Mesodermal cell (in vitro differentiated cells): ENCODE data around the gene NPHS1.

Experiments used
- H3K27ac ChIP-seq: 2 replicates; pipeline ENCODE4 v1.7.0; 2013; ENCODE audit warnings: mild to moderate bottlenecking, low read depth, low read length, moderate library complexity; ENCODE audit not compliant: severe bottlenecking
- H3K36me3 ChIP-seq: 2 replicates; pipeline ENCODE4 v1.7.1; 2013; ENCODE audit warnings: mild to moderate bottlenecking, low read length, moderate library complexity; ENCODE audit not compliant: control insufficient read depth, insufficient read depth
- H3K4me1 ChIP-seq: one replicate; pipeline ENCODE4 v1.7.1; 2013; ENCODE audit warnings: mild to moderate bottlenecking, low read length; ENCODE audit not compliant: insufficient read depth, control insufficient read depth, poor library complexity, severe bottlenecking
- H3K4me3 ChIP-seq: 2 replicates; pipeline ENCODE4 v1.7.0; 2013; ENCODE audit warnings: low read length, control low read depth, mild to moderate bottlenecking; ENCODE audit not compliant: insufficient read depth, poor library complexity, severe bottlenecking; ENCODE audit errors: extremely low read depth
- H3K9me3 ChIP-seq: 2 replicates; pipeline ENCODE4 v1.7.1; 2013; ENCODE audit warnings: mild to moderate bottlenecking, low read length, moderate library complexity; ENCODE audit not compliant: control insufficient read depth
- WGBS, 2 experiments: methylation state at CpG; one replicate each; pipeline ENCODE4 v1.1.5; 2013; ENCODE audit warnings: missing lambda C conversion rate in 2 of 2; ENCODE audit not compliant: insufficient coverage in 2 of 2; 5-methylcytosine and 5-hydroxymethylcytosine counted together

NPHS1 gene

GRCh38 chr19:35889370-35890112 lies 37.2 kb upstream of the NPHS1 start:
- no peak overlapping the region for H3K4me3 ChIP-seq
- WGBS, 2 experiments = 96 to 98% methylated on average over 10 to 18 of the region's 18 CpGs
- peaks cover 53% of the 10 kb centered on the region for H3K36me3 ChIP-seq
- no peak overlapping the region for H3K27ac ChIP-seq
- H3K9me3 ChIP-seq = no peaks in the 10 kb centered on the region
- H3K4me1 ChIP-seq = no peaks in the 10 kb centered on the region

- no peaks in the 10 kb centered on the region for H3K9me3 ChIP-seq
- H3K4me1 ChIP-seq = no peaks in the 10 kb centered on the region
- WGBS, 2 experiments = 94 to 99% methylated on average over 9 of the region's 9 CpGs
- no peak overlapping the region for H3K27ac ChIP-seq
- H3K36me3 ChIP-seq = peaks cover 42% of the 10 kb centered on the region
- H3K4me3 ChIP-seq = no peak overlapping the region
Measured at GRCh38 chr19:35888398-35888797, 36.1 kb upstream of the NPHS1 start.

- Histone ChIP-seq H3K36me3 (peaks cover 42% of the 10 kb centered on the region), H3K4me3 (no peak overlapping the region), H3K9me3 (no peaks in the 10 kb centered on the region), H3K4me1 (no peaks in the 10 kb centered on the region), H3K27ac (no peak overlapping the region)
- 95% methylated on average over 4 of the region's 5 CpGs for WGBS, 2 experiments
Measured at GRCh38 chr19:35887197-35887596, 34.9 kb upstream of the NPHS1 start.

DNA sequence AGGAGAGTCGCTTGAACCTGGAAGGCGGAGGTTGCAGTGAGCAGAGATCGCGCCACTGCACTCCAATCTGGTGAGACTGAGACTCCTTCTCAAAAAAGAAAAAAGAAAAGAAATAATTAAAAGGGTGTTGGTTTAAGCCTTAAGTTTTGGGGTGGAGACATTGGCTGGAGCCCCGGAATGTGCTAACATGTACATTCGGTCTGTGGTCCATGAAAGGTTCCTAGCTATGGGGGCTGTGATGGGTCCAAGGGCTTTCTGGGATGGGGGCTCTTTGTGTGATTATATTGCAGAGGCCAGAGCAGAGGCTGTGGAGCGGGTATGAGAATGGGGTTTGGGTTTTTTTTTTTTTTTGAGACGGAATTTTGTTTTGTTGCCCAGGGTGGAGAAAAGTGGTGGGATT lies 33.6 kb upstream of the NPHS1 start:
- WGBS, 2 experiments = 96 to 100% methylated on average over 3 to 6 of the region's 8 CpGs
- no peak overlapping the region for H3K4me3 ChIP-seq
- no peak overlapping the region for H3K27ac ChIP-seq
- H3K4me1 ChIP-seq = no peaks in the 10 kb centered on the region
- peaks cover 38% of the 10 kb centered on the region for H3K36me3 ChIP-seq
- no peaks in the 10 kb centered on the region for H3K9me3 ChIP-seq

- no peaks in the 10 kb centered on the region for H3K4me1 ChIP-seq
- peaks cover 33% of the 10 kb centered on the region for H3K36me3 ChIP-seq
- no peaks in the 10 kb centered on the region for H3K9me3 ChIP-seq
- no peak overlapping the region for H3K27ac ChIP-seq
- 97% methylated on average over 4 to 6 of the region's 6 CpGs for WGBS, 2 experiments
- H3K4me3 ChIP-seq = no peak overlapping the region
Measured at GRCh38 chr19:35885225-35885738, 33.0 kb upstream of the NPHS1 start.

DNA sequence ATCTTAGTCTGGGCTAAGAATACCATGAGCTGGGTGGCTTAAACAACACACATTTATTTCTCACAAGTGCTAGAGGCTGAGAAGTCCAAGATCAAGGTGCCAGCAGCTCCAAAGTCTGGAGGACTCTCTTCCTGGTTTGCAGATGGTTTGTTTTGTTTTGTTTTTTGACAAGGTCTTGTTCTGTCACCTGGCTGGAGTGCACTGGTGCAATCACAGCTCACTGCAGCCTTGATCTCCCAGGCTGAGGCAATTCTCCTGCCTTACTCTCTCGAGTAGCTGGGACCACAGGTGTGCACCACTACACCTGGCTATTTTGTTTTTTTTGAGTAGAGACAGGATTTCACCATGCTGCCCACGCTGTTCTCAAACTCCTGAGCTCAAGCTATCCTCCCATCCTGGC lies 31.6 kb upstream of the NPHS1 start:
- no peak overlapping the region for H3K4me3 ChIP-seq
- WGBS, 2 experiments = 69 to 71% methylated on average over 1 to 2 of the region's 2 CpGs
- peaks cover 19% of the 10 kb centered on the region for H3K36me3 ChIP-seq
- H3K9me3 ChIP-seq = no peaks in the 10 kb centered on the region
- H3K27ac ChIP-seq = no peak overlapping the region
- no peaks in the 10 kb centered on the region for H3K4me1 ChIP-seq

DNA sequence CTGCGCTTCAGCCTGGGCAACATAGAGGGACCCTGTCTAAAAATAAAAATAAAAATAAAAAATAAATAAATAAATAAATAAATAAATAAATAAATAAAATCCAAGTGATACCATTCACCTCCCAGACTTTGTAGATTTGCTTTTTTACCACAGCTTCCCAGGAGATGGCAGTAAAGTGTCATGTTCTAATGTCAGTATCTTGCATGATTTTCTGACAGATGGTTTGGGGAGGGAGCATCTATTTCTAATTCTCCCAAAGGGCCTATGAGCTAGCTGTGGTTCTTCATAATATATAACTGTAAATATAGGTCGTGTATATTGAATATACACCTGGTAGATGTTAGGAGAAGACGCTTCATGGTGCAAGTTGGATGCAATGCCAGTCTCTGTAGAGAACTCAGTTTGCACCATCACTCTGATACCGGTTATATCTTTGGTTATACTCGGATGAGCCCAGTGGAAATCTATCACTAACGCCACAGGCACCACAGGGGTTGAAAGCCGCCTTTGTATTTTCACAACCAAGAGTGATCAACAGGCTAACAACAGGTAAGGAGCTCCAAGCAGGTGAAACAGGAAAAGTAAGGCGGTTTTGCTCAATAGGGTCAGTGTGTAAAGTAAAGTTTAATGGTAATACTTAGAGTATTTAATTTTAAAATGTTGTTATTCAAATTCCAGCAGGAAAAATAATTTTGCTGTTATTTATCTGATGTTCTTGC lies 30.0 kb upstream of the NPHS1 start:
- Histone ChIP-seq H3K27ac (no peak overlapping the region), H3K4me1 (no peaks in the 10 kb centered on the region), H3K4me3 (no peak overlapping the region), H3K9me3 (no peaks in the 10 kb centered on the region), H3K36me3 (peaks cover 5% of the 10 kb centered on the region)
- 56 to 70% methylated on average over 4 of the region's 8 CpGs for WGBS, 2 experiments

DNA sequence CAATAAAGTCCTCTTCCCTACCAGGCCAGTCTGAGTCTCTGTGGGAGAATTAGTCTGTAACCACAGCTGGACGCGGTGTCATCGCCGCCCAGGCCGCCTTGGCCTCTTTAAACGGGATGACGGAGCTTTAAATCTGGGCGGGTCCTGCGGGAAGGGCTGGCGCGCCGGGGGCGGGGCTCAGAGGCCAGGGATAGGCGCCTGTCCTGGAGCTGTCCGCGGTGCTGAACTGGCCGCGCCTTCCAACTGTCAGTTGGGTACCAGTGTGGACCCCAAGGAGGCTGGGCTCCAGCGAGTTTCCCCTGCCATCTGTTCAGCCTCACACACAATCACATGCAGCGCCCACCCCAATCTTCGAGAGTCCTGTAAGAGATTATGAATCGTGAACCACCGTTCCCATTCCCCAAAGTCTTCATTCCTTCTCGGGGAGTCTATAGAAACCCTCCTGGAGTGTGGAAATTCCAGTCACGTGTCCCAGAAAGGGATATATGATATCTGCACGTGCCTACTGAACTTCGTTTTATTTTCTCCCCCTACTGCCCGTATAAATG lies 27.5 kb upstream of the NPHS1 start:
- no peak overlapping the region for H3K4me3 ChIP-seq
- H3K27ac ChIP-seq = no peak overlapping the region
- no peaks in the 10 kb centered on the region for H3K4me1 ChIP-seq
- no peaks in the 10 kb centered on the region for H3K36me3 ChIP-seq
- H3K9me3 ChIP-seq = no peaks in the 10 kb centered on the region
- WGBS, 2 experiments = 4 to 5% methylated on average over 24 to 26 of the region's 28 CpGs

- H3K36me3 ChIP-seq = no peaks in the 10 kb centered on the region
- H3K9me3 ChIP-seq = no peaks in the 10 kb centered on the region
- H3K4me3 ChIP-seq = no peak overlapping the region
- 49 to 61% methylated on average over 10 to 20 of the region's 23 CpGs for WGBS, 2 experiments
- H3K27ac ChIP-seq = no peak overlapping the region
- H3K4me1 ChIP-seq = no peaks in the 10 kb centered on the region
Measured at GRCh38 chr19:35879068-35879467, 26.8 kb upstream of the NPHS1 start.

- WGBS, 2 experiments = 93 to 94% methylated on average over 30 to 31 of the region's 32 CpGs
- H3K36me3 ChIP-seq = no peaks in the 10 kb centered on the region
Measured at GRCh38 chr19:35874392-35874930, 22.2 kb upstream of the NPHS1 start.

More at GRCh38 chr19:35874392-35874930, 22.2 kb upstream of the NPHS1 start:
- peaks cover under 1% of the 10 kb centered on the region for H3K4me1 ChIP-seq
- no peaks in the 10 kb centered on the region for H3K9me3 ChIP-seq
- H3K4me3 ChIP-seq = no peak overlapping the region
- H3K27ac ChIP-seq = no peak overlapping the region
